Measurements from ENCODE around the gene SPAG16.

Gene SPAG16

DNA sequence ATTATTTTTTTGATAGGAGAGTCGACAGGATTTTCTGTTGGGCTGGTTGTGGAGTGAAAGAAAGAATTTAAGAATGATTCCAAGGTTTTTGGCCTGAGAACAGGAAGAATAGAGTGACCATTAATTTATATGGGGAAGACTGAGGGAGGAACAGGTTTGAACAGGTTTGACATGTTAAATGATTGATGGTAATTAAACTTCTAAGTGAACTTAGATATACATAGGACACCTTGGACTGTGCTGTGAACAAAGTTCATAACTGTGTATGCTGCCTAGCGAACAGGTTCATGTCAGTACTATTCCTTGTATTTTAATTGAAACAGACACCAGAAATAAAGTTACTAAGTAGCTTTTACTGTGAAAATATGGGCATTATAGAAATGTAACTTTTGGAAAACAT, 212.0 kb downstream of the SPAG16 start:
- no peak overlapping the region for H3K27ac ChIP-seq (ENCODE audit: low read length)
- no peak overlapping the region for H3K9ac ChIP-seq (ENCODE audit: low read length)
- H3K9me3 ChIP-seq (ENCODE audit: insufficient read depth, low read length): no peaks in the 10 kb centered on the region
- H4K20me1 ChIP-seq (ENCODE audit: insufficient read depth, low read length): no peaks in the 10 kb centered on the region
- no peaks in the 10 kb centered on the region for H3K4me1 ChIP-seq (ENCODE audit: low read length)
- H3K79me2 ChIP-seq (ENCODE audit: low read length): no peaks in the 10 kb centered on the region
- no peak overlapping the region for H3K4me3 ChIP-seq (ENCODE audit: low read length)
- no peak for TF ChIP-seq CTCF (IDR thresholded peaks at IDR 0.05; ENCODE audit: low read depth, low read length)
- TF ChIP-seq EZH2phosphoT487 (IDR thresholded peaks at IDR 0.05; ENCODE audit: low read depth): no peak
- no peak overlapping the region for H3K4me2 ChIP-seq (ENCODE audit: low read length)
- H3K27me3 ChIP-seq (ENCODE audit: low read depth, low read length): no peaks in the 10 kb centered on the region
- no peak overlapping the region for H2AFZ ChIP-seq (ENCODE audit: low read depth, low read length)
- H3K36me3 ChIP-seq (replicated peaks; ENCODE audit: low read depth, low read length): no peaks in the 10 kb centered on the region

GRCh38 chr2:213500881-213501280, 216.6 kb downstream of the SPAG16 start:
- TF ChIP-seq CTCF (IDR thresholded peaks at IDR 0.05; ENCODE audit: low read depth, low read length): no peak
- H3K9ac ChIP-seq (ENCODE audit: low read length): no peak overlapping the region
- H3K4me1 ChIP-seq (ENCODE audit: low read length): no peaks in the 10 kb centered on the region
- H3K4me3 ChIP-seq (ENCODE audit: low read length): no peak overlapping the region
- no peak overlapping the region for H3K4me2 ChIP-seq (ENCODE audit: low read length)
- no peaks in the 10 kb centered on the region for H4K20me1 ChIP-seq (ENCODE audit: insufficient read depth, low read length)
- no peaks in the 10 kb centered on the region for H3K9me3 ChIP-seq (ENCODE audit: insufficient read depth, low read length)
- no peaks in the 10 kb centered on the region for H3K36me3 ChIP-seq (replicated peaks; ENCODE audit: low read depth, low read length)
- H3K27me3 ChIP-seq (ENCODE audit: low read depth, low read length): no peaks in the 10 kb centered on the region
- H2AFZ ChIP-seq (ENCODE audit: low read depth, low read length): no peak overlapping the region
- H3K79me2 ChIP-seq (ENCODE audit: low read length): no peaks in the 10 kb centered on the region
- no peak overlapping the region for H3K27ac ChIP-seq (ENCODE audit: low read length)

- Histone ChIP-seq H2AFZ (ENCODE audit: low read depth, low read length) (no peak overlapping the region), H3K9me3 (ENCODE audit: insufficient read depth, low read length) (peaks cover 12% of the 10 kb centered on the region; the same call in 1 of the 2 replicates), H3K27me3 (ENCODE audit: low read depth, low read length) (no peaks in the 10 kb centered on the region), H3K9ac (ENCODE audit: low read length) (no peak overlapping the region), H3K36me3 (replicated peaks; ENCODE audit: low read depth, low read length) (no peaks in the 10 kb centered on the region), H4K20me1 (ENCODE audit: insufficient read depth, low read length) (no peaks in the 10 kb centered on the region), H3K4me1 (ENCODE audit: low read length) (no peaks in the 10 kb centered on the region), H3K4me2 (ENCODE audit: low read length) (no peak overlapping the region), H3K79me2 (ENCODE audit: low read length) (no peaks in the 10 kb centered on the region), H3K4me3 (ENCODE audit: low read length) (no peak overlapping the region), H3K27ac (ENCODE audit: low read length) (no peak overlapping the region)
- TF ChIP-seq CTCF (IDR thresholded peaks at IDR 0.05; ENCODE audit: low read depth, low read length) (no peak), EZH2phosphoT487 (IDR thresholded peaks at IDR 0.05; ENCODE audit: low read depth) (no peak)
Measured at GRCh38 chr2:213524164-213524563, 239.9 kb downstream of the SPAG16 start.

GRCh38 chr2:213537579-213537978, 253.3 kb downstream of the SPAG16 start:
- Histone ChIP-seq H3K9me3 (ENCODE audit: insufficient read depth, low read length) (no peaks in the 10 kb centered on the region), H3K27ac (ENCODE audit: low read length) (no peak overlapping the region), H3K36me3 (replicated peaks; ENCODE audit: low read depth, low read length) (no peaks in the 10 kb centered on the region), H3K4me1 (ENCODE audit: low read length) (no peaks in the 10 kb centered on the region), H3K27me3 (ENCODE audit: low read depth, low read length) (no peaks in the 10 kb centered on the region), H2AFZ (ENCODE audit: low read depth, low read length) (no peak overlapping the region), H3K9ac (ENCODE audit: low read length) (no peak overlapping the region), H3K4me2 (ENCODE audit: low read length) (no peak overlapping the region), H4K20me1 (ENCODE audit: insufficient read depth, low read length) (no peaks in the 10 kb centered on the region), H3K4me3 (ENCODE audit: low read length) (no peak overlapping the region), H3K79me2 (ENCODE audit: low read length) (no peaks in the 10 kb centered on the region)
- TF ChIP-seq CTCF (IDR thresholded peaks at IDR 0.05; ENCODE audit: low read depth, low read length) (no peak), EZH2phosphoT487 (IDR thresholded peaks at IDR 0.05; ENCODE audit: low read depth) (no peak)
